ENCODE measurements around the gene TYSND1.
"Not testable (repeated sequence)": the region's sequence is repeated elsewhere in the genome, so short reads cannot be mapped to it uniquely, and the experiment has no call there.

The TYSND1 gene

GRCh38 chr10:70162892-70163201 lies 16.3 kb upstream of the TYSND1 start:
- no peak for DNase-seq

GRCh38 chr10:70162151-70162891 lies 15.8 kb upstream of the TYSND1 start:
- no peak for DNase-seq

- DNase-seq: no peak
These were observed 14.3 kb upstream of the TYSND1 start for GRCh38 chr10:70160798-70161197.

- not testable (repeated sequence) for DNase-seq
These were observed 12.9 kb upstream of the TYSND1 start for GRCh38 chr10:70159366-70159765.

- DNase-seq: no peak
These were observed 11.6 kb upstream of the TYSND1 start for GRCh38 chr10:70158113-70158512.

GRCh38 chr10:70155255-70155838 lies 8.8 kb upstream of the TYSND1 start:
- DNase-seq: no peak

GRCh38 chr10:70148516-70148915 lies 2.0 kb upstream of the TYSND1 start:
- no peak for DNase-seq

- no peak for DNase-seq
These were observed 742 bp upstream of the TYSND1 start for GRCh38 chr10:70147259-70147625.

- peak; percentile 56 for DNase-seq
These were observed 623 bp downstream of the TYSND1 start for GRCh38 chr10:70145666-70146488.

GRCh38 chr10:70145166-70145665 lies 1.3 kb downstream of the TYSND1 start:
- no peak for DNase-seq

GRCh38 chr10:70144372-70145110 lies 2.0 kb downstream of the TYSND1 start:
- no peak for DNase-seq

GRCh38 chr10:70142555-70142954 lies 3.9 kb downstream of the TYSND1 start:
- no peak for DNase-seq

GRCh38 chr10:70140297-70140696 lies 6.2 kb downstream of the TYSND1 start:
- no peak for DNase-seq

GRCh38 chr10:70139997-70140250 lies 6.6 kb downstream of the TYSND1 start:
- DNase-seq: no peak

- DNase-seq: no peak
These were observed 7.1 kb downstream of the TYSND1 start for GRCh38 chr10:70139151-70139996.

- no peak for DNase-seq
These were observed 8.3 kb downstream of the TYSND1 start for GRCh38 chr10:70137927-70138883.

GRCh38 chr10:70137135-70137534 lies 9.4 kb downstream of the TYSND1 start:
- no peak for DNase-seq

GRCh38 chr10:70135684-70136083 lies 10.8 kb downstream of the TYSND1 start:
- DNase-seq: no peak

GRCh38 chr10:70135046-70135445 lies 11.5 kb downstream of the TYSND1 start:
- no peak for DNase-seq

- DNase-seq: no peak
These were observed 14.1 kb downstream of the TYSND1 start, which contains the start of gene AIFM2 for GRCh38 chr10:70132098-70133029. Gene AIFM2 (minus strand): TSS chr10:70132825. CDS start chr10:70124084, 8,741 bp downstream.

Measured in activated CD4-positive, alpha-beta T cell treated with anti-CD3 and anti-CD28 coated beads for 1 hour (primary cell).